ENCODE results near the gene ACSS3. TPM values are rescaled to one million over a fixed set of nuclear protein-coding genes. Genes with fewer than 3 reads are reported as not detected.
"Not testable (repeated sequence)": the region's sequence is repeated elsewhere in the genome, so short reads cannot be mapped to it uniquely, and the experiment has no call there.

ACSS3 gene
- total RNA-seq, 1 donor from 2014 or later: 23.4 TPM

- DNase-seq (ENCODE audit: low spot score): no peak
Observed at GRCh38 chr12:81167694-81168093, 89.8 kb downstream of the ACSS3 start.

DNA sequence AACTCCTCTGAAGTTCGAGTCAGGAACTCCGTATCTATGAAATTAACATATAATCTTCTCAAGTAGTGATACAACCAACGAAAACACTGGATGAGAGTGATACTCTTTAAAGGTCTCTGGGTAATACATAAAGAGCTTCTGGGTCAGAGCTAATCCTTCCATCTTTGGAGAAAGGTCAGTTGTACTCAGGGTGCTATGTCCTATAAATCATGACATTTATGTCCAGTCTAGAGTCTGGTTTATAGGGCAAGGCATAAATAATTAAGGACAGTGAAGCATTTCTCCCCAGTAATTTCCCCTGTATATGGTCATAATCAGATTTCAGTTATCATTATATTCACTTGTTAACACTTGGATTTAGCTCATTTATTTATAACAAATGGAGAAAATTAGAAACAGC, 90.6 kb downstream of the ACSS3 start:
- DNase-seq (ENCODE audit: low spot score): no peak

GRCh38 chr12:81170072-81170471, 92.2 kb downstream of the ACSS3 start:
- no peak for DNase-seq (ENCODE audit: low spot score)

DNA sequence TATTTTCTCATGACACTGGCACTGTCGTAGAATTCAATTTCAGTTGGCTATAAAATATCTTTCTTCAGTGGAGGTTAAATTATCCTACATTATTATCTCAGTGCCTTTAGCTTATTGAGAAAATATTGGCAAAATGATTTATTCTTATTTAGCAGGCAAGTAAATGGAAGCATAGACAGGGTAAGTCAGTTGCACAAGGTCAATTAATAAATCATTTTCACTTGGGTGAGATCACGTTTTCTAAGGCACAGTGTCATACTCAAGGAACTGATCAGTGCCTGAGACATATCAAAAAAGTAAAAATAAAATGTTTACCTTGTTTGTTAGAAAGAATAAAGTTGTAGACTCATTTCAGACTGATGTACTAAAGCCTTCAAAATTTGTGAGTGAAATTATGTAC, 95.0 kb downstream of the ACSS3 start:
- DNase-seq (ENCODE audit: low spot score): no peak

- no peak for DNase-seq (ENCODE audit: low spot score)
Observed at GRCh38 chr12:81174664-81175063, 96.8 kb downstream of the ACSS3 start.

- DNase-seq (ENCODE audit: low spot score): no peak
Observed at GRCh38 chr12:81176796-81177195, 98.9 kb downstream of the ACSS3 start.

DNA sequence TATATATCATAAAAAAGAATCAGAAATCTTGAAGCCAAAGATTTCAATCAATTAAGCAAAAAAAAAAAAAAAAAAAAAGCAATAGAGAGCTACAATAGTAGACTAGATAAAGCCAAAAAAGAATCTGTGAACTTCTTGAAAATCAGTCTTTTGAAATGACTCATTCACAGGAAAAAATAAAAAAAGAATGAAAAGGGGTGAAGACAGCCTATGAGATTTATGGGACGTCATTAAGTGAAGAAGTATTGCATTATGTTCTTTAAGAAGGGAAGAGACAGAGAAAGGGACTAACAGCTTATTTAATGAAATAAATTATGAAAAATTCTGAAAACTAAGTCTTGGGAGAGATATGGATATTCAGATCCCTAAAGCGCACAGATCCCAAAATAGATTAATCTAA, 103.8 kb downstream of the ACSS3 start:
- DNase-seq (ENCODE audit: low spot score): no peak

GRCh38 chr12:81187686-81188085, 109.8 kb downstream of the ACSS3 start:
- no peak for DNase-seq (ENCODE audit: low spot score)

GRCh38 chr12:81196595-81196994, 118.7 kb downstream of the ACSS3 start:
- no peak for DNase-seq (ENCODE audit: low spot score)

GRCh38 chr12:81200561-81200960, 122.7 kb downstream of the ACSS3 start:
- DNase-seq (ENCODE audit: low spot score): not testable (repeated sequence)

GRCh38 chr12:81203671-81204204, 125.9 kb downstream of the ACSS3 start:
- no peak for DNase-seq (ENCODE audit: low spot score)

- DNase-seq (ENCODE audit: low spot score): no peak
Observed at GRCh38 chr12:81205416-81205815, 127.5 kb downstream of the ACSS3 start.

- DNase-seq (ENCODE audit: low spot score): no peak
Observed at GRCh38 chr12:81206429-81206828, 128.6 kb downstream of the ACSS3 start.

DNA sequence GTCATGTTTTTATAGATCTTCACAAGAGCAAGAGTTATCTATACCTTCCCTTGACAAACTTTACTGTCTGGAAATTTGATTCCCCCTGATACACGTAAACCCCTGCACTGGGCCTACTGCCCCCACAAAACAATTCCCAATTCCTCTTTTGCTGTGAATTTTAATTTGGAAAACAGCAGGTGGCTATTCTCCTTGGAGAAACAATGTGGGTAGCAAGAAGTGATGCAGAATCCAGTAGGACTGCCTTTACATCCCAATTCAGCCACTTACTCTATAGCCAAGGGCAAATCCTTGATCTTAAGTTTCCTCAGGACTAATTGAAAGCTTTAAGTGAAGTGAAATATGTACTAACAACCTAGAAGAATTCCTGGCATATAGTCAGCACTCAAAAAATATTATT, 129.3 kb downstream of the ACSS3 start:
- no peak for DNase-seq (ENCODE audit: low spot score)

DNA sequence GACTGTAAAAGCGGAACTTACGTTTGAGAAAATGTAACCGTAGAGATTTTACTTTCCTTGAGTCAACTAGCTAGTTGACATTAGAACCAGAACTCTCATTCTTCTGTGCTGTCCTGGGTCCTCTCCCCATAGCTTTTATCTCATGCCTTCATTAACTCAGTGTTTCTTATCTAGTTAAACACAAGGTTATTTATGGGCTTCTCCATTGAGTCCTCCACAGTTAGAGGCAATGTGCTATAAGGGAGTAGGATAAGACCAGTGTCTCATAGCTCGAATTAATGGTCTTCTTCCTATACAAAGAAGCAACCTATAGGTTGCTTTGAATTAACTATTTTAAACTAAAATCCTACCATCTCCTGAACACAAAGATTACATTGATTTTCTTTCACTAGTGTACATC, 129.8 kb downstream of the ACSS3 start:
- no peak for DNase-seq (ENCODE audit: low spot score)

DNA sequence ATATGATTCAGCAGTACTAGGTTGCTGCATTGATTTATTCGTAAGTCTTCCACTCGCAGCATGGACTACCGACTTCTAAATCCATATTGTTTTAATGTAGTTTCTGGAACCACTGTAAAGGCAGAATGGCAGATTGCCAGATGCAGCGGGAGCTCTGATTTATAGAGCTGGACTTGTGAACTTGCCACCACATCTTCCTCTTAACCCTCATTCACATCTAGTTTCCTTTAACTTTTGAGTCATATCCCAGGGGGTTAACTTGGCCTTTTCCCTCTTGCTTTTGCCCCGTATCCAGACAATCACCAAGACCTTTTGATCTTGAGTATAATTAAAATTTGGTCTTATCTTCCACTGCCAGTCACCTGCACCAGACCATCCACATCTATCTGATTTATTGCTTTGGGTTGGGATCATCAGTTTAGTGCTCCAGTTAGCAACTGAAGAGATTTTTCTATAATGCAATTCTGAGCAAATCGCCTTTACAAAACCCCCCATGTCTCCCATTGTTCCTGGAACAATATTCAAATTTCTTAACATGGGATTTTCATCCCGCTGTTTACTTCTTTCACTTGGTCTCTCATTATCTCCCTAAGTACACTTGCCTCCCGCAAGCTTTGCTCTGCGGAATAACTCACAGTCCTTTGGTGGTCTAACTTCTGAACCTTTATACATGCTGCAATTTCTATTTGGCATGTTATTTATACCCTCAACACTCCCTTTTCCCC, 130.5 kb downstream of the ACSS3 start:
- no peak for DNase-seq (ENCODE audit: low spot score)

- no peak for DNase-seq (ENCODE audit: low spot score)
Observed at GRCh38 chr12:81209012-81209411, 131.1 kb downstream of the ACSS3 start.

DNA sequence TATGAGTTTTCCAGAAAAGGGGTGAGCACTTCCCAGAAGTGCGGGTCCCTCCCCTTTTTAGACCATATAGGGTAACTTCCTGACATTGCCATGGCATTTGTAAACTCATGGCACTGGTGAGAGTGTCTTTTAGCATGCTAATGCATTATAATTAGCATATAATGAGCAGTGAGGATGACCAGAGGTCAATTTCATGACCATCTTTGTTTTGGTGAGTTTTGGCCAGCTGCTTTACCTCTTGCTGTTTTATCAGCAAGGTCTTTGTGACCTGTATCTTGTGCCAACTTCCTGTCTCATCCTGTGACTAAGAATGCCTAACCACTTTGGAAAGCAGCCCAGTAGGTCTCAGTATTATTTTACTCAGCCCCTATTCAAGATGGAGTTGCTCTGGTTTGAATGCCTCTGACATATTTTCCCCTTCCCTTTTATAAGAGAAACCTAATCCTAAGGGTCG, 131.9 kb downstream of the ACSS3 start:
- DNase-seq (ENCODE audit: low spot score): not testable (repeated sequence)

- DNase-seq (ENCODE audit: low spot score): no peak
Observed at GRCh38 chr12:81211306-81211705, 133.4 kb downstream of the ACSS3 start.

- DNase-seq (ENCODE audit: low spot score): no peak
Observed at GRCh38 chr12:81212996-81213696, 135.3 kb downstream of the ACSS3 start.

DNA sequence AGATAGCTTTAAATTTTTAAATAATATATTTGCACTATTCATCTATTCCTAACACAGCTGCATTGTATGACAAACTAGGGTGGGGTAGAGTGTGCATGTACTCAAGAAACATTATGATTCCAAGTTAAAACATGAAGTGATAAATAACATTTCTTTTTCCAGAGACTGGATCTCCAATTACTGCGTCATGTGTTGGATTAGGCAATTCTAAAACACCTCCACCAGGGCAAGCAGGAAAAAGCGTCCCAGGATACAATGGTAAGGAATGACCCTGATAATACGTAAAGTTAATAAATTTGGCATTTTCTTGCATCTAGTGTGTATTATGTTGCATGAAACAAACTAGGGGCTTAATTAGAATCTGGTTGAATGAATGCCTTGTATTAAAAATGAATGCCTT, 138.9 kb downstream of the ACSS3 start:
- no peak for DNase-seq (ENCODE audit: low spot score)

- no peak for DNase-seq (ENCODE audit: low spot score)
Observed at GRCh38 chr12:81221681-81222080, 143.8 kb downstream of the ACSS3 start.

Data from ureter (tissue), 1 donor.